Measurements from ENCODE around the gene HSD17B8. TPM values are rescaled to one million over a fixed set of nuclear protein-coding genes. Genes with fewer than 3 reads are reported as not detected.

HSD17B8 gene
- 13.3 TPM for total RNA-seq
- long read RNA-seq, transcript HSD17B8-203 (9 exons, 990 nt), result major isoform, 12 of 14 reads
- long read RNA-seq, partial matches to known transcripts, result 0 of 14 reads
- long read RNA-seq, other reads (novel, unspliced or antisense), result 2 of 14 reads

- H3K4me1 ChIP-seq, result peaks cover 53% of the 10 kb centered on the region
- H3K27ac ChIP-seq, result peak within 1 kb of the TSS; percentile 77
Observed at GRCh38 chr6:33204415-33205190, at the start of gene HSD17B8. HSD17B8 (plus strand) TSS chr6:33204655; CDS start chr6:33204669, 14 bp downstream.

GRCh38 chr6:33156561-33156960 is 47.9 kb upstream of the HSD17B8 start:
- DNase-seq (no peak), ATAC-seq (no peak)
- intact Hi-C loops (cut with DNase I), result no loop called here
- Histone ChIP-seq H3K9me3 (peaks cover 11% of the 10 kb centered on the region), H3K27me3 (ENCODE audit: low read depth) (peaks cover 3% of the 10 kb centered on the region), H3K36me3 (no peaks in the 10 kb centered on the region), H3K4me3 (no peak overlapping the region), H3K27ac (no peak overlapping the region), H3K4me1 (peaks cover 10% of the 10 kb centered on the region)
- TF ChIP-seq CTCF (IDR thresholded peaks at IDR 0.05), result no peak

More at GRCh38 chr6:33204415-33205190, at the start of gene HSD17B8:
- no peak for TF ChIP-seq CTCF (IDR thresholded peaks at IDR 0.05)
- H3K9me3 ChIP-seq, result no peaks in the 10 kb centered on the region
- peak within 1 kb of the TSS; percentile 80 for H3K4me3 ChIP-seq
- H3K36me3 ChIP-seq, result peaks cover 22% of the 10 kb centered on the region
- DNase-seq, result peak; percentile 97
- intact Hi-C loops (cut with DNase I), result no loop called here
- H3K27me3 ChIP-seq (ENCODE audit: low read depth), result no peaks in the 10 kb centered on the region
- ATAC-seq, result peak; percentile 78 to 81

GRCh38 chr6:33156964-33157363 is 47.5 kb upstream of the HSD17B8 start:
- Histone ChIP-seq H3K27ac (no peak overlapping the region), H3K27me3 (ENCODE audit: low read depth) (peaks cover 3% of the 10 kb centered on the region), H3K4me1 (peaks cover 14% of the 10 kb centered on the region), H3K9me3 (peaks cover 7% of the 10 kb centered on the region), H3K36me3 (no peaks in the 10 kb centered on the region), H3K4me3 (no peak overlapping the region)
- no peak for DNase-seq
- no peak for ATAC-seq
- intact Hi-C loops (cut with DNase I), result no loop called here
- TF ChIP-seq CTCF (IDR thresholded peaks at IDR 0.05), result no peak

GRCh38 chr6:33160096-33160495 is 44.4 kb upstream of the HSD17B8 start:
- DNase-seq (no peak), ATAC-seq (no peak)
- H3K27me3 ChIP-seq (ENCODE audit: low read depth), result no peaks in the 10 kb centered on the region
- H3K36me3 ChIP-seq, result no peaks in the 10 kb centered on the region
- intact Hi-C loops (cut with DNase I), result no loop called here
- H3K4me3 ChIP-seq, result no peak overlapping the region
- H3K4me1 ChIP-seq, result peaks cover 16% of the 10 kb centered on the region
- no peak for TF ChIP-seq CTCF (IDR thresholded peaks at IDR 0.05)
- no peaks in the 10 kb centered on the region for H3K9me3 ChIP-seq
- no peak overlapping the region for H3K27ac ChIP-seq

- no peaks in the 10 kb centered on the region for H3K36me3 ChIP-seq
- H3K4me3 ChIP-seq, result peak overlapping the region; percentile 58
- no peak for TF ChIP-seq CTCF (IDR thresholded peaks at IDR 0.05)
- H3K27ac ChIP-seq, result peak overlapping the region; percentile 42
- peak; percentile 74 for DNase-seq
- intact Hi-C loops (cut with DNase I), result no loop called here
- H3K9me3 ChIP-seq, result no peaks in the 10 kb centered on the region
- H3K4me1 ChIP-seq, result peaks cover 16% of the 10 kb centered on the region
- peak; percentile 77 to 81 for ATAC-seq
- no peaks in the 10 kb centered on the region for H3K27me3 ChIP-seq (ENCODE audit: low read depth)
Observed at GRCh38 chr6:33160728-33161344, 43.6 kb upstream of the HSD17B8 start.

Measured in lower lobe of right lung (tissue), 2 donors.